ENCODE results near the gene ATE1. TPM values are rescaled to one million over a fixed set of nuclear protein-coding genes. Genes with fewer than 3 reads are reported as not detected.

The ATE1 gene
- total RNA-seq, 1 experiment from 2014 or later, result 23.8 TPM

- TF ChIP-seq, protein P1, sequence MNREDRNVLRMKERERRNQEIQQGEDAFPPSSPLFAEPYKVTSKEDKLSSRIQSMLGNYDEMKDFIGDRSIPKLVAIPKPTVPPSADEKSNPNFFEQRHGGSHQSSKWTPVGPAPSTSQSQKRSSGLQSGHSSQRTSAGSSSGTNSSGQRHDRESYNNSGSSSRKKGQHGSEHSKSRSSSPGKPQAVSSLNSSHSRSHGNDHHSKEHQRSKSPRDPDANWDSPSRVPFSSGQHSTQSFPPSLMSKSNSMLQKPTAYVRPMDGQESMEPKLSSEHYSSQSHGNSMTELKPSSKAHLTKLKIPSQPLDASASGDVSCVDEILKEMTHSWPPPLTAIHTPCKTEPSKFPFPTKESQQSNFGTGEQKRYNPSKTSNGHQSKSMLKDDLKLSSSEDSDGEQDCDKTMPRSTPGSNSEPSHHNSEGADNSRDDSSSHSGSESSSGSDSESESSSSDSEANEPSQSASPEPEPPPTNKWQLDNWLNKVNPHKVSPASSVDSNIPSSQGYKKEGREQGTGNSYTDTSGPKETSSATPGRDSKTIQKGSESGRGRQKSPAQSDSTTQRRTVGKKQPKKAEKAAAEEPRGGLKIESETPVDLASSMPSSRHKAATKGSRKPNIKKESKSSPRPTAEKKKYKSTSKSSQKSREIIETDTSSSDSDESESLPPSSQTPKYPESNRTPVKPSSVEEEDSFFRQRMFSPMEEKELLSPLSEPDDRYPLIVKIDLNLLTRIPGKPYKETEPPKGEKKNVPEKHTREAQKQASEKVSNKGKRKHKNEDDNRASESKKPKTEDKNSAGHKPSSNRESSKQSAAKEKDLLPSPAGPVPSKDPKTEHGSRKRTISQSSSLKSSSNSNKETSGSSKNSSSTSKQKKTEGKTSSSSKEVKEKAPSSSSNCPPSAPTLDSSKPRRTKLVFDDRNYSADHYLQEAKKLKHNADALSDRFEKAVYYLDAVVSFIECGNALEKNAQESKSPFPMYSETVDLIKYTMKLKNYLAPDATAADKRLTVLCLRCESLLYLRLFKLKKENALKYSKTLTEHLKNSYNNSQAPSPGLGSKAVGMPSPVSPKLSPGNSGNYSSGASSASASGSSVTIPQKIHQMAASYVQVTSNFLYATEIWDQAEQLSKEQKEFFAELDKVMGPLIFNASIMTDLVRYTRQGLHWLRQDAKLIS (CRISPR knock-in tag; IDR thresholded peaks at IDR 0.05; ENCODE audit: borderline replicate concordance), result no peak
- TF ChIP-seq ZNF263 (CRISPR knock-in tag; IDR thresholded peaks at IDR 0.05; ENCODE audit: low read depth), result no peak
- no peak for TF ChIP-seq GABPB1 (CRISPR knock-in tag; IDR thresholded peaks at IDR 0.05)
These were observed 162.6 kb downstream of the ATE1 start (continued) for GRCh38 chr10:121765204-121765603.

GRCh38 chr10:121764233-121764942 lies 163.4 kb downstream of the ATE1 start:
- Mint-ChIP-seq H3K4me1 (peaks cover 3% of the 10 kb centered on the region), H3K27me3 (ENCODE audit: low read depth) (no peaks in the 10 kb centered on the region), H3K4me3 (no peak overlapping the region), H3K36me3 (peaks cover 46% of the 10 kb centered on the region), H3K9me3 (peaks cover 52% of the 10 kb centered on the region), H3K27ac (no peak overlapping the region)
- no peak for TF ChIP-seq TEAD1 (CRISPR knock-in tag; IDR thresholded peaks at IDR 0.05)
- TF ChIP-seq, protein P2, sequence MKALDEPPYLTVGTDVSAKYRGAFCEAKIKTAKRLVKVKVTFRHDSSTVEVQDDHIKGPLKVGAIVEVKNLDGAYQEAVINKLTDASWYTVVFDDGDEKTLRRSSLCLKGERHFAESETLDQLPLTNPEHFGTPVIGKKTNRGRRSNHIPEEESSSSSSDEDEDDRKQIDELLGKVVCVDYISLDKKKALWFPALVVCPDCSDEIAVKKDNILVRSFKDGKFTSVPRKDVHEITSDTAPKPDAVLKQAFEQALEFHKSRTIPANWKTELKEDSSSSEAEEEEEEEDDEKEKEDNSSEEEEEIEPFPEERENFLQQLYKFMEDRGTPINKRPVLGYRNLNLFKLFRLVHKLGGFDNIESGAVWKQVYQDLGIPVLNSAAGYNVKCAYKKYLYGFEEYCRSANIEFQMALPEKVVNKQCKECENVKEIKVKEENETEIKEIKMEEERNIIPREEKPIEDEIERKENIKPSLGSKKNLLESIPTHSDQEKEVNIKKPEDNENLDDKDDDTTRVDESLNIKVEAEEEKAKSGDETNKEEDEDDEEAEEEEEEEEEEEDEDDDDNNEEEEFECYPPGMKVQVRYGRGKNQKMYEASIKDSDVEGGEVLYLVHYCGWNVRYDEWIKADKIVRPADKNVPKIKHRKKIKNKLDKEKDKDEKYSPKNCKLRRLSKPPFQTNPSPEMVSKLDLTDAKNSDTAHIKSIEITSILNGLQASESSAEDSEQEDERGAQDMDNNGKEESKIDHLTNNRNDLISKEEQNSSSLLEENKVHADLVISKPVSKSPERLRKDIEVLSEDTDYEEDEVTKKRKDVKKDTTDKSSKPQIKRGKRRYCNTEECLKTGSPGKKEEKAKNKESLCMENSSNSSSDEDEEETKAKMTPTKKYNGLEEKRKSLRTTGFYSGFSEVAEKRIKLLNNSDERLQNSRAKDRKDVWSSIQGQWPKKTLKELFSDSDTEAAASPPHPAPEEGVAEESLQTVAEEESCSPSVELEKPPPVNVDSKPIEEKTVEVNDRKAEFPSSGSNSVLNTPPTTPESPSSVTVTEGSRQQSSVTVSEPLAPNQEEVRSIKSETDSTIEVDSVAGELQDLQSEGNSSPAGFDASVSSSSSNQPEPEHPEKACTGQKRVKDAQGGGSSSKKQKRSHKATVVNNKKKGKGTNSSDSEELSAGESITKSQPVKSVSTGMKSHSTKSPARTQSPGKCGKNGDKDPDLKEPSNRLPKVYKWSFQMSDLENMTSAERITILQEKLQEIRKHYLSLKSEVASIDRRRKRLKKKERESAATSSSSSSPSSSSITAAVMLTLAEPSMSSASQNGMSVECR (CRISPR knock-in tag; IDR thresholded peaks at IDR 0.05; ENCODE audit: borderline replicate concordance), result no peak
- no peak for TF ChIP-seq GTF2I (CRISPR knock-in tag; conservative IDR thresholded peaks at IDR 0.05)
- TF ChIP-seq, protein P3, sequence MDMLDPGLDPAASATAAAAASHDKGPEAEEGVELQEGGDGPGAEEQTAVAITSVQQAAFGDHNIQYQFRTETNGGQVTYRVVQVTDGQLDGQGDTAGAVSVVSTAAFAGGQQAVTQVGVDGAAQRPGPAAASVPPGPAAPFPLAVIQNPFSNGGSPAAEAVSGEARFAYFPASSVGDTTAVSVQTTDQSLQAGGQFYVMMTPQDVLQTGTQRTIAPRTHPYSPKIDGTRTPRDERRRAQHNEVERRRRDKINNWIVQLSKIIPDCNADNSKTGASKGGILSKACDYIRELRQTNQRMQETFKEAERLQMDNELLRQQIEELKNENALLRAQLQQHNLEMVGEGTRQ (CRISPR knock-in tag; IDR thresholded peaks at IDR 0.05), result no peak
- TF ChIP-seq FOXK1 (CRISPR knock-in tag; IDR thresholded peaks at IDR 0.05), result no peak
- TF ChIP-seq GABPB1 (CRISPR knock-in tag; IDR thresholded peaks at IDR 0.05), result no peak
- TF ChIP-seq, protein P4, sequence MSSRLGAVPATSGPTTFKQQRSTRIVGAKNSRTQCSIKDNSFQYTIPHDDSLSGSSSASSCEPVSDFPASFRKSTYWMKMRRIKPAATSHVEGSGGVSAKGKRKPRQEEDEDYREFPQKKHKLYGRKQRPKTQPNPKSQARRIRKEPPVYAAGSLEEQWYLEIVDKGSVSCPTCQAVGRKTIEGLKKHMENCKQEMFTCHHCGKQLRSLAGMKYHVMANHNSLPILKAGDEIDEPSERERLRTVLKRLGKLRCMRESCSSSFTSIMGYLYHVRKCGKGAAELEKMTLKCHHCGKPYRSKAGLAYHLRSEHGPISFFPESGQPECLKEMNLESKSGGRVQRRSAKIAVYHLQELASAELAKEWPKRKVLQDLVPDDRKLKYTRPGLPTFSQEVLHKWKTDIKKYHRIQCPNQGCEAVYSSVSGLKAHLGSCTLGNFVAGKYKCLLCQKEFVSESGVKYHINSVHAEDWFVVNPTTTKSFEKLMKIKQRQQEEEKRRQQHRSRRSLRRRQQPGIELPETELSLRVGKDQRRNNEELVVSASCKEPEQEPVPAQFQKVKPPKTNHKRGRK (CRISPR knock-in tag; IDR thresholded peaks at IDR 0.05; ENCODE audit: borderline replicate concordance), result no peak
- TF ChIP-seq NR3C1 (CRISPR knock-in tag; conservative IDR thresholded peaks at IDR 0.05; ENCODE audit: low read depth), result no peak
- no peak for TF ChIP-seq HMGA2 (CRISPR knock-in tag; IDR thresholded peaks at IDR 0.05)
- no peak for TF ChIP-seq JUN (CRISPR knock-in tag; IDR thresholded peaks at IDR 0.05)
- no peak for TF ChIP-seq PRRX2 (CRISPR knock-in tag; IDR thresholded peaks at IDR 0.05)
- TF ChIP-seq IRF2 (CRISPR knock-in tag; IDR thresholded peaks at IDR 0.05; ENCODE audit: borderline replicate concordance, low read depth), result no peak
- TF ChIP-seq ATF1 (CRISPR knock-in tag; IDR thresholded peaks at IDR 0.05), result no peak
- TF ChIP-seq ZNF425 (CRISPR knock-in tag; conservative IDR thresholded peaks at IDR 0.05), result no peak
- no peak for TF ChIP-seq IRF1 (CRISPR knock-in tag; IDR thresholded peaks at IDR 0.05)
- no peak for TF ChIP-seq TCF7 (CRISPR knock-in tag; IDR thresholded peaks at IDR 0.05; ENCODE audit: low read depth)
- TF ChIP-seq, protein P5, sequence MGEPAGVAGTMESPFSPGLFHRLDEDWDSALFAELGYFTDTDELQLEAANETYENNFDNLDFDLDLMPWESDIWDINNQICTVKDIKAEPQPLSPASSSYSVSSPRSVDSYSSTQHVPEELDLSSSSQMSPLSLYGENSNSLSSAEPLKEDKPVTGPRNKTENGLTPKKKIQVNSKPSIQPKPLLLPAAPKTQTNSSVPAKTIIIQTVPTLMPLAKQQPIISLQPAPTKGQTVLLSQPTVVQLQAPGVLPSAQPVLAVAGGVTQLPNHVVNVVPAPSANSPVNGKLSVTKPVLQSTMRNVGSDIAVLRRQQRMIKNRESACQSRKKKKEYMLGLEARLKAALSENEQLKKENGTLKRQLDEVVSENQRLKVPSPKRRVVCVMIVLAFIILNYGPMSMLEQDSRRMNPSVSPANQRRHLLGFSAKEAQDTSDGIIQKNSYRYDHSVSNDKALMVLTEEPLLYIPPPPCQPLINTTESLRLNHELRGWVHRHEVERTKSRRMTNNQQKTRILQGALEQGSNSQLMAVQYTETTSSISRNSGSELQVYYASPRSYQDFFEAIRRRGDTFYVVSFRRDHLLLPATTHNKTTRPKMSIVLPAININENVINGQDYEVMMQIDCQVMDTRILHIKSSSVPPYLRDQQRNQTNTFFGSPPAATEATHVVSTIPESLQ (CRISPR knock-in tag; IDR thresholded peaks at IDR 0.05), result no peak
- DNase-seq (ENCODE audit: low spot score) (no peak), ATAC-seq (no peak)
- ChIA-PET POLR2A (no interaction called here), CTCF (interaction anchor here (0.6 to 1.0 kb wide), 3 partner anchors 18 to 136 kb away, joined by 3 read pairs; no protein-coding TSS in a partner anchor)

Data from WTC11 (cell line).